IMR-90 (cell line): Measurements from ENCODE around the gene ATRNL1. TPM values are rescaled to one million over a fixed set of nuclear protein-coding genes. Genes with fewer than 3 reads are reported as not detected.

Experiments
- ATAC-seq: fragments of 200-7000 bp; cut with Tn5 transposase; 2 replicates; pipeline ENCODE4 v1.9.1; 2020; ENCODE audit warnings: low read depth, mild to moderate bottlenecking, moderate library complexity
- BruUV-seq: library from RNA; stranded (reverse); fragments of 400-500 nt; replicated peaks from 2 replicates; lab custom pipeline; 2021; lab: Mats Ljungman, UMichigan
- CTCF ChIA-PET: fragments of 300-600 bp; formaldehyde crosslinking; extraction: SDS; loops from one replicate; lab custom pipeline; 2021; ENCODE audit warnings: antibody characterized with exemption; lab: Yijun Ruan, JAX
- POLR2A ChIA-PET: fragments of 300-600 bp; sonication (Branson Sonifier 250); formaldehyde crosslinking; loops from one replicate; lab custom pipeline; 2022; ENCODE audit warnings: antibody characterized with exemption; ENCODE audit not compliant: unreplicated experiment; lab: Charles Lee
- DNase-seq: peaks from one replicate; pipeline ENCODE4 v3.0.0; 2013
- H2AFZ ChIP-seq: replicated peaks from 2 replicates; pipeline ENCODE3; 2013; ENCODE audit warnings: low read length, mild to moderate bottlenecking; ENCODE audit not compliant: poor library complexity
- H2AK5ac ChIP-seq: 2 replicates; pipeline ENCODE4 v1.6.1; 2013; ENCODE audit warnings: low read depth, low read length, inconsistent platforms
- H2AK9ac ChIP-seq: replicated peaks from 2 replicates; pipeline ENCODE3; 2013; ENCODE audit warnings: mild to moderate bottlenecking, low read depth, low read length, moderate library complexity; ENCODE audit not compliant: poor library complexity
- H2BK120ac ChIP-seq: 2 replicates; pipeline ENCODE4 v1.6.1; 2013; ENCODE audit warnings: low read depth, low read length, inconsistent platforms
- H2BK15ac ChIP-seq: 3 replicates; pipeline ENCODE4 v1.6.1; 2013; ENCODE audit warnings: low read depth, low read length, inconsistent platforms
- H2BK20ac ChIP-seq: 2 replicates; pipeline ENCODE4 v1.6.1; 2013; ENCODE audit warnings: low read depth, mild to moderate bottlenecking, inconsistent platforms, low read length, moderate library complexity
- H2BK5ac ChIP-seq: 2 replicates; pipeline ENCODE4 v1.6.1; 2013; ENCODE audit warnings: mild to moderate bottlenecking, low read depth, low read length, inconsistent platforms; ENCODE audit not compliant: poor library complexity, severe bottlenecking
- H3K14ac ChIP-seq: replicated peaks from 2 replicates; pipeline ENCODE4 v1.6.1; 2013; ENCODE audit warnings: low read depth, low read length, inconsistent platforms
- H3K18ac ChIP-seq: 2 replicates; pipeline ENCODE4 v1.6.1; 2013; ENCODE audit warnings: low read depth, low read length, control low read depth
- H3K23ac ChIP-seq: 2 replicates; pipeline ENCODE4 v1.6.1; 2013; ENCODE audit warnings: low read depth, low read length, inconsistent platforms
- H3K27ac ChIP-seq: 2 replicates; pipeline ENCODE4 v1.5.1; 2013; ENCODE audit warnings: mild to moderate bottlenecking, control low read depth, low read length; ENCODE audit not compliant: insufficient read depth
- H3K27me3 ChIP-seq: 2 replicates; pipeline ENCODE4 v1.6.1; 2013; ENCODE audit warnings: low read length; ENCODE audit not compliant: control insufficient read depth, insufficient read depth
- H3K36me3 ChIP-seq: 2 replicates; pipeline ENCODE4 v1.6.1; 2013; ENCODE audit warnings: low read length, mixed read lengths; ENCODE audit not compliant: control insufficient read depth, insufficient read depth
- H3K4ac ChIP-seq: 2 replicates; pipeline ENCODE4 v1.6.1; 2013; ENCODE audit warnings: low read depth, low read length, inconsistent platforms
- H3K4me1 ChIP-seq: 2 replicates; pipeline ENCODE4 v1.6.1; 2013; ENCODE audit warnings: low read length, mixed read lengths; ENCODE audit not compliant: control insufficient read depth, insufficient read depth
- H3K4me2 ChIP-seq: 2 replicates; pipeline ENCODE4 v1.6.1; 2013; ENCODE audit warnings: low read depth, mild to moderate bottlenecking, control low read depth, low read length, moderate library complexity
- H3K4me3 ChIP-seq: 2 replicates; pipeline ENCODE4 v1.5.1; 2013; ENCODE audit warnings: low read depth, mild to moderate bottlenecking, control low read depth, low read length, moderate library complexity; ENCODE audit not compliant: insufficient read depth
- H3K56ac ChIP-seq: 2 replicates; pipeline ENCODE4 v1.6.1; 2013; ENCODE audit warnings: low read length, inconsistent platforms; ENCODE audit not compliant: insufficient read depth; ENCODE audit errors: extremely low read depth
- H3K79me1 ChIP-seq, 2 experiments: 2 replicates each; pipeline ENCODE4 v1.6.1; 2013; ENCODE audit warnings: low read length in 2 of 2, inconsistent platforms in 1 of 2, low read depth in 1 of 2
- H3K9ac ChIP-seq: 2 replicates; pipeline ENCODE4 v1.6.1; 2013; ENCODE audit warnings: low read depth, low read length, control low read depth
- H3K9me1 ChIP-seq: 2 replicates; pipeline ENCODE4 v1.6.1; 2013; ENCODE audit warnings: low read length, inconsistent platforms; ENCODE audit not compliant: insufficient read depth
- H3K9me3 ChIP-seq: 2 replicates; pipeline ENCODE4 v1.6.1; 2013; ENCODE audit warnings: low read length; ENCODE audit not compliant: control insufficient read depth, insufficient read depth
- H4K20me1 ChIP-seq: 2 replicates; pipeline ENCODE4 v1.6.1; 2013; ENCODE audit warnings: low read length, inconsistent platforms; ENCODE audit not compliant: insufficient read depth
- H4K5ac ChIP-seq: 2 replicates; pipeline ENCODE4 v1.6.1; 2013; ENCODE audit warnings: mild to moderate bottlenecking, low read depth, low read length, control low read depth
- H4K8ac ChIP-seq, 2 experiments: 2 replicates each; pipeline ENCODE4 v1.6.1; 2013; ENCODE audit warnings: low read depth in 2 of 2, low read length in 2 of 2, control low read depth in 1 of 2, inconsistent platforms in 1 of 2
- H4K91ac ChIP-seq: 2 replicates; pipeline ENCODE4 v1.6.1; 2013; ENCODE audit warnings: low read depth, low read length, inconsistent platforms; ENCODE audit not compliant: insufficient read depth
- MAFK ChIP-seq: IDR thresholded peaks from 2 replicates; pipeline ENCODE4 v1.6.1; 2012; ENCODE audit warnings: low read depth, low read length, improper control_type of control experiment
- MXI1 ChIP-seq: IDR thresholded peaks from 2 replicates; pipeline ENCODE4 v1.6.1; 2012; ENCODE audit warnings: low read depth, mild to moderate bottlenecking, low read length, moderate library complexity, borderline replicate concordance
- NFE2L2 ChIP-seq: fragments of 150-350 bp; IDR thresholded peaks from 2 replicates; pipeline ENCODE4 v1.6.1; 2016; ENCODE audit warnings: low read depth, mild to moderate bottlenecking, low read length
- RCOR1 ChIP-seq: IDR thresholded peaks from 2 replicates; pipeline ENCODE4 v1.6.1; 2012; ENCODE audit warnings: mild to moderate bottlenecking, low read length, improper control_type of control experiment; ENCODE audit not compliant: insufficient replicate concordance
- SMC3 ChIP-seq: fragments of 150-350 bp; IDR thresholded peaks from 2 replicates; pipeline ENCODE4 v1.6.1; 2016; ENCODE audit warnings: low read depth, mild to moderate bottlenecking, antibody characterized with exemption, low read length, moderate library complexity
- WGBS, 2 experiments: methylation state at CpG; one replicate each; pipeline versions ENCODE4 v1.1.5 to v1.1.7; 2013; ENCODE audit warnings: missing lambda C conversion rate in 2 of 2; ENCODE audit not compliant: insufficient read length in 1 of 2; ENCODE audit errors: extremely low coverage in 2 of 2; 5-methylcytosine and 5-hydroxymethylcytosine counted together
- dilution Hi-C: fragments of 300-500 bp; cut with HindIII; formaldehyde crosslinking; loops from one replicate; pipeline ENCODE4 v1.14.3; 2018; ENCODE audit warnings: low sequenced_read_pairs; ENCODE audit not compliant: unreplicated experiment
- in situ Hi-C: fragments of 300-500 bp; cut with MboI; formaldehyde crosslinking; loops from 3 replicates; pipeline ENCODE4 v1.14.3; 2019; ENCODE audit warnings: low sequenced_read_pairs, inconsistent platforms, mixed read lengths
- intact Hi-C: fragments of 100-400 bp; cut with micrococcal nuclease; formaldehyde crosslinking; loops from 2 replicates; pipeline ENCODE4 v1.10.0; 2022
- polyA plus RNA-seq, 3 experiments: library from polyadenylated mRNA; depleted of rRNA; stranded (reverse); fragments of >200 nt; gene quantifications; 2 replicates each; pipeline ENCODE4 v1.2.3, GENCODE V29; 2012; ENCODE audit warnings: low replicate concordance in 1 of 3
- total RNA-seq: library from RNA; depleted of rRNA; stranded (reverse); fragments of >200 nt; gene quantifications from 2 replicates; pipeline ENCODE4 v1.2.3, GENCODE V29; 2012

The ATRNL1 gene
- total and polyA plus RNA-seq, 2 of the 4 experiments (the other 2 are of a cell fraction): 0.18 to 0.19 TPM

GRCh38 chr10:115761166-115761565 lies 668.0 kb downstream of the ATRNL1 start:
- no peak overlapping the region for H2AFZ ChIP-seq
- dilution Hi-C loops: no loop called here
- no peak overlapping the region for H3K4me3 ChIP-seq
- H2AK5ac ChIP-seq: no peak overlapping the region
- H3K56ac ChIP-seq: no peak overlapping the region
- H3K4me1 ChIP-seq: no peaks in the 10 kb centered on the region
- no peak overlapping the region for H3K14ac ChIP-seq
- H2BK5ac ChIP-seq: no peak overlapping the region
- H3K79me1 ChIP-seq: no peaks in the 10 kb centered on the region
- POLR2A ChIA-PET: no interaction called here
- no CpG with 5 or more reads among the region's 2 CpGs for WGBS, 2 experiments
- no peaks in the 10 kb centered on the region for H3K9me3 ChIP-seq
- H4K91ac ChIP-seq: no peak overlapping the region
- H4K20me1 ChIP-seq: no peaks in the 10 kb centered on the region
- no peak overlapping the region for H4K5ac ChIP-seq
- intact Hi-C loops: no loop called here
- H2AK9ac ChIP-seq: no peak overlapping the region
- no peak for ATAC-seq
- H3K36me3 ChIP-seq: no peaks in the 10 kb centered on the region
- no peak overlapping the region for H2BK15ac ChIP-seq
- in situ Hi-C loops: no loop called here
- no peak overlapping the region for H3K23ac ChIP-seq
- TF ChIP-seq NFE2L2: no peak
- no peak for TF ChIP-seq MAFK
- no peak for TF ChIP-seq RCOR1
- no peak for TF ChIP-seq SMC3
- no peak for TF ChIP-seq MXI1
- no peaks in the 10 kb centered on the region for H3K9me1 ChIP-seq
- no peak overlapping the region for H3K9ac ChIP-seq
- no peak overlapping the region for H3K27ac ChIP-seq
- no peak overlapping the region for H3K4ac ChIP-seq
- no peak for DNase-seq
- BruUV-seq: no TSS peak
- H3K4me2 ChIP-seq: no peak overlapping the region
- CTCF ChIA-PET: no interaction called here
- H2BK120ac ChIP-seq: no peak overlapping the region
- no peak overlapping the region for H2BK20ac ChIP-seq
- H4K8ac ChIP-seq: no peak overlapping the region
- H3K18ac ChIP-seq: no peak overlapping the region
- H3K27me3 ChIP-seq: no peaks in the 10 kb centered on the region
